HepG2 (cell line): Measurements from ENCODE around the gene RBPJ.

ENCODE experiments used
- BHLHE40 ChIP-seq: IDR thresholded peaks from 2 replicates; pipeline ENCODE4 v1.6.1; 2011; ENCODE audit warnings: low read length, improper control_type of control experiment
- CC2D1A ChIP-seq: sonication (generic); formaldehyde crosslinking; IDR thresholded peaks from 2 replicates; pipeline ENCODE4 v1.8.1; 2023; ENCODE audit warnings: mild to moderate bottlenecking, missing genetic modification reagents
- CCAR2 ChIP-seq: fragments of 200-400 bp; formaldehyde crosslinking; optimal IDR thresholded peaks from 2 replicates; pipeline ENCODE3; 2018; ENCODE audit warnings: low read depth, mild to moderate bottlenecking, low read length, moderate library complexity
- EZH2 ChIP-seq: conservative IDR thresholded peaks from 2 replicates; pipeline ENCODE4 v1.6.1; 2012; ENCODE audit warnings: mild to moderate bottlenecking, low read depth, low read length, moderate library complexity
- FOXJ3 ChIP-seq: sonication (generic); formaldehyde crosslinking; IDR thresholded peaks from 2 replicates; pipeline ENCODE4 v1.4.0; 2020; ENCODE audit warnings: missing genetic modification reagents, mild to moderate bottlenecking, borderline replicate concordance
- GTF2F1 ChIP-seq: fragments of 150-350 bp; IDR thresholded peaks from 2 replicates; pipeline ENCODE4 v1.6.1; 2014; ENCODE audit warnings: low read length
- JUND ChIP-seq: sonication (generic); formaldehyde crosslinking; IDR thresholded peaks from 2 replicates; pipeline ENCODE4 v1.8.0; 2022; ENCODE audit warnings: mild to moderate bottlenecking, missing genetic modification reagents
- KLF12 ChIP-seq: sonication (generic); formaldehyde crosslinking; IDR thresholded peaks from 2 replicates; pipeline ENCODE4 v1.4.0; 2020; ENCODE audit warnings: missing genetic modification reagents, borderline replicate concordance
- MIER3 ChIP-seq: IDR thresholded peaks from 2 replicates; pipeline ENCODE4 v1.6.1; 2016; ENCODE audit warnings: missing compliant biosample characterization, borderline replicate concordance
- POLR2AphosphoS2 ChIP-seq: IDR thresholded peaks from 2 replicates; pipeline ENCODE4 v1.6.1; 2011; ENCODE audit warnings: low read depth, low read length, improper control_type of control experiment
- UBTF ChIP-seq: sonication (generic); formaldehyde crosslinking; IDR thresholded peaks from 2 replicates; pipeline ENCODE4 v1.4.0; 2020; ENCODE audit warnings: mild to moderate bottlenecking, missing genetic modification reagents
- ZMAT3 ChIP-seq: sonication (generic); formaldehyde crosslinking; conservative IDR thresholded peaks from 2 replicates; pipeline ENCODE4 v1.7.0; 2021; ENCODE audit warnings: missing genetic modification reagents
- ZNF296 ChIP-seq: sonication (generic); formaldehyde crosslinking; conservative IDR thresholded peaks from 2 replicates; pipeline ENCODE4 v1.5.0; 2020; ENCODE audit warnings: mild to moderate bottlenecking, missing genetic modification reagents
- TF ChIP-seq, protein P1 (sequence below): sonication (generic); formaldehyde crosslinking; IDR thresholded peaks from 2 replicates; pipeline ENCODE4 v1.5.0; 2020; ENCODE audit warnings: mild to moderate bottlenecking, missing genetic modification reagents, moderate library complexity

GRCh38 chr4:26319467-26319948, 1.3 kb upstream of the RBPJ start:
- TF ChIP-seq, protein P1, sequence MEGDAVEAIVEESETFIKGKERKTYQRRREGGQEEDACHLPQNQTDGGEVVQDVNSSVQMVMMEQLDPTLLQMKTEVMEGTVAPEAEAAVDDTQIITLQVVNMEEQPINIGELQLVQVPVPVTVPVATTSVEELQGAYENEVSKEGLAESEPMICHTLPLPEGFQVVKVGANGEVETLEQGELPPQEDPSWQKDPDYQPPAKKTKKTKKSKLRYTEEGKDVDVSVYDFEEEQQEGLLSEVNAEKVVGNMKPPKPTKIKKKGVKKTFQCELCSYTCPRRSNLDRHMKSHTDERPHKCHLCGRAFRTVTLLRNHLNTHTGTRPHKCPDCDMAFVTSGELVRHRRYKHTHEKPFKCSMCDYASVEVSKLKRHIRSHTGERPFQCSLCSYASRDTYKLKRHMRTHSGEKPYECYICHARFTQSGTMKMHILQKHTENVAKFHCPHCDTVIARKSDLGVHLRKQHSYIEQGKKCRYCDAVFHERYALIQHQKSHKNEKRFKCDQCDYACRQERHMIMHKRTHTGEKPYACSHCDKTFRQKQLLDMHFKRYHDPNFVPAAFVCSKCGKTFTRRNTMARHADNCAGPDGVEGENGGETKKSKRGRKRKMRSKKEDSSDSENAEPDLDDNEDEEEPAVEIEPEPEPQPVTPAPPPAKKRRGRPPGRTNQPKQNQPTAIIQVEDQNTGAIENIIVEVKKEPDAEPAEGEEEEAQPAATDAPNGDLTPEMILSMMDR (CRISPR knock-in tag), result peak; percentile 35; the same call in 1 of the 2 replicates
- no peak for TF ChIP-seq JUND (CRISPR knock-in tag)
- no peak for TF ChIP-seq CC2D1A (CRISPR knock-in tag)
- 0 out of 2 replicates have a peak, but pooled peaks have one; percentile 62 for TF ChIP-seq MIER3
- no peak for TF ChIP-seq FOXJ3 (CRISPR knock-in tag)
- no peak for TF ChIP-seq GTF2F1
- no peak for TF ChIP-seq POLR2AphosphoS2
- TF ChIP-seq EZH2, result no peak
- no peak; the same call in 1 of the 2 replicates for TF ChIP-seq UBTF
- no peak for TF ChIP-seq KLF12 (CRISPR knock-in tag)
- peak; percentile 60; the same call in 1 of the 2 replicates for TF ChIP-seq BHLHE40
- TF ChIP-seq ZMAT3 (CRISPR knock-in tag), result no peak; the same call in 1 of the 2 replicates
- TF ChIP-seq CCAR2, result no peak
- no peak for TF ChIP-seq ZNF296 (CRISPR knock-in tag)
